BLaER1 treated with 17β-estradiol and CSF1 and Interleukin-3, amounts not matched to agents 10 nM and 100 nM (cell line): ENCODE results near the gene RAB8B.
A peak's percentile ranks its signal among the peaks of the same experiment; 100 is the strongest.

ENCODE experiments used
- H3K27ac ChIP-seq, 11 experiments: shearing (Covaris generic); formaldehyde crosslinking; 2 replicates each; pipeline ENCODE4 v1.8.1; 2022
- H3K27me3 ChIP-seq, 11 experiments: shearing (Covaris generic); formaldehyde crosslinking; 2 replicates each; pipeline ENCODE4 v1.8.1; 2022
- H3K36me3 ChIP-seq, 11 experiments: shearing (Covaris generic); formaldehyde crosslinking; 2 replicates each; pipeline ENCODE4 v1.8.1; 2022
- H3K4me1 ChIP-seq, 10 experiments: shearing (Covaris generic); formaldehyde crosslinking; 2 replicates each; pipeline ENCODE4 v1.8.1; 2022
- H3K4me2 ChIP-seq, 11 experiments: shearing (Covaris generic); formaldehyde crosslinking; 2 replicates each; pipeline ENCODE4 v1.8.1; 2022
- H3K4me3 ChIP-seq, 10 experiments: shearing (Covaris generic); formaldehyde crosslinking; 2 replicates each; pipeline ENCODE4 v1.8.1; 2022
- H3K9ac ChIP-seq, 11 experiments: shearing (Covaris generic); formaldehyde crosslinking; 2 replicates each; pipeline ENCODE4 v1.8.1; 2022
- H3K9me3 ChIP-seq, 11 experiments: shearing (Covaris generic); formaldehyde crosslinking; replicated peaks in 1 of 11; 2 replicates each; pipeline ENCODE4 v1.8.1; 2022
- H4K20me1 ChIP-seq, 11 experiments: shearing (Covaris generic); formaldehyde crosslinking; 2 replicates each; pipeline ENCODE4 v1.8.1; 2022
- Cebpa-rat ChIP-seq, 11 experiments: shearing (Covaris generic); IDR thresholded peaks; 2 replicates each; pipeline ENCODE4 v1.8.1; 2022

RAB8B gene

GRCh38 chr15:63223463-63223862 is 34.1 kb downstream of the RAB8B start:
- Histone ChIP-seq H3K36me3 (peaks cover 21 to 67% (median 41%) of the 10 kb centered on the region in 11 experiments; a peak in 21 of 22 replicates), H4K20me1 (peaks cover 0 to 70% (median 0%) of the 10 kb centered on the region in 11 experiments; a peak in 5 of 22 replicates), H3K9ac (no peak overlapping the region), H3K27me3 (no peaks in the 10 kb centered on the region), H3K9me3 (peaks cover 0 to 8% (median 0%) of the 10 kb centered on the region in 11 experiments; a peak in 7 of 22 replicates), H3K4me2 (0 out of 22 replicates have a peak overlapping the region, but pooled peaks of 2 of the 11 experiments have one; percentile 7 to 19), H3K4me3 (no peak overlapping the region), H3K27ac (no peak overlapping the region), H3K4me1 (peaks cover 0 to 97% (median 33%) of the 10 kb centered on the region in 10 experiments; a peak in 17 of 20 replicates)
- no peak for TF ChIP-seq Cebpa-rat (IDR thresholded peaks at IDR 0.05)

- Histone ChIP-seq H3K4me1 (peaks cover 0 to 98% (median 32%) of the 10 kb centered on the region in 10 experiments; a peak in 17 of 20 replicates), H3K9ac (no peak overlapping the region), H3K4me3 (no peak overlapping the region), H3K4me2 (peak overlapping the region in 6 of 11 experiments; percentile 44 to 79 (median 62); a peak in 8 of 22 replicates), H3K9me3 (peaks cover 0 to 8% (median 0%) of the 10 kb centered on the region in 11 experiments; a peak in 7 of 22 replicates), H4K20me1 (peaks cover 0 to 61% (median 0%) of the 10 kb centered on the region in 11 experiments; a peak in 5 of 22 replicates), H3K36me3 (peaks cover 26 to 65% (median 34%) of the 10 kb centered on the region in 11 experiments), H3K27ac (peak overlapping the region in 3 of 11 experiments; percentile 0 to 60 (median 56); a peak in 3 of 22 replicates), H3K27me3 (no peaks in the 10 kb centered on the region)
- TF ChIP-seq Cebpa-rat (IDR thresholded peaks at IDR 0.05): no peak
These were observed 36.0 kb downstream of the RAB8B start for GRCh38 chr15:63225381-63225780.

GRCh38 chr15:63226155-63226883 is 36.9 kb downstream of the RAB8B start:
- Histone ChIP-seq H3K9me3 (peaks cover 0 to 8% (median 0%) of the 10 kb centered on the region in 11 experiments; a peak in 7 of 22 replicates), H3K9ac (peak overlapping the region in 6 of 11 experiments; percentile 1 to 26 (median 8); a peak in 2 of 22 replicates), H3K27me3 (no peaks in the 10 kb centered on the region), H3K4me2 (peak overlapping the region; percentile 39 to 79 (median 56)), H3K4me3 (no peak overlapping the region), H3K27ac (peak overlapping the region in 10 of 11 experiments; percentile 10 to 60 (median 46); a peak in 15 of 22 replicates), H3K36me3 (peaks cover 26 to 70% (median 34%) of the 10 kb centered on the region in 11 experiments), H3K4me1 (peaks cover under 1 to 98% (median 30%) of the 10 kb centered on the region in 10 experiments; a peak in 19 of 20 replicates), H4K20me1 (peaks cover 0 to 51% (median 0%) of the 10 kb centered on the region in 11 experiments; a peak in 5 of 22 replicates)
- no peak for TF ChIP-seq Cebpa-rat (IDR thresholded peaks at IDR 0.05)

GRCh38 chr15:63226966-63227401 is 37.6 kb downstream of the RAB8B start:
- no peak for TF ChIP-seq Cebpa-rat (IDR thresholded peaks at IDR 0.05)

GRCh38 chr15:63227689-63228088 is 38.3 kb downstream of the RAB8B start:
- H3K9ac ChIP-seq: no peak overlapping the region
- H4K20me1 ChIP-seq: peaks cover 0 to 38% (median 0%) of the 10 kb centered on the region in 11 experiments; a peak in 5 of 22 replicates
- peaks cover 0 to under 1% (median 0%) of the 10 kb centered on the region in 11 experiments; a peak in 2 of 22 replicates for H3K9me3 ChIP-seq
- H3K27me3 ChIP-seq: no peaks in the 10 kb centered on the region
- H3K4me3 ChIP-seq: no peak overlapping the region
- peak overlapping the region in 3 of 11 experiments; percentile 5 to 79 (median 63); a peak in 4 of 22 replicates for H3K4me2 ChIP-seq
- no peak for TF ChIP-seq Cebpa-rat (IDR thresholded peaks at IDR 0.05)
- peaks cover 20 to 67% (median 28%) of the 10 kb centered on the region in 11 experiments for H3K36me3 ChIP-seq
- peaks cover 14 to 98% (median 40%) of the 10 kb centered on the region in 10 experiments for H3K4me1 ChIP-seq
- peak overlapping the region in 4 of 11 experiments; percentile 17 to 60 (median 48); a peak in 4 of 22 replicates for H3K27ac ChIP-seq

More at GRCh38 chr15:63226966-63227401, 37.6 kb downstream of the RAB8B start:
- H3K27ac ChIP-seq: peak overlapping the region in 10 of 11 experiments; percentile 10 to 60 (median 46); a peak in 14 of 22 replicates
- H4K20me1 ChIP-seq: peaks cover 0 to 45% (median 0%) of the 10 kb centered on the region in 11 experiments; a peak in 5 of 22 replicates
- peaks cover 26 to 70% (median 34%) of the 10 kb centered on the region in 11 experiments for H3K36me3 ChIP-seq
- 0 out of 22 replicates have a peak overlapping the region, but pooled peaks of 2 of the 11 experiments have one; percentile 1 to 12 for H3K9ac ChIP-seq
- H3K9me3 ChIP-seq: peaks cover 0 to 7% (median 0%) of the 10 kb centered on the region in 11 experiments; a peak in 6 of 22 replicates
- H3K4me3 ChIP-seq: no peak overlapping the region
- peak overlapping the region; percentile 39 to 79 (median 56) for H3K4me2 ChIP-seq
- no peaks in the 10 kb centered on the region for H3K27me3 ChIP-seq
- peaks cover 8 to 98% (median 34%) of the 10 kb centered on the region in 10 experiments for H3K4me1 ChIP-seq

GRCh38 chr15:63231206-63231605 is 41.8 kb downstream of the RAB8B start:
- Histone ChIP-seq H3K4me3 (no peak overlapping the region), H3K27ac (peak overlapping the region; percentile 28 to 75 (median 59); a peak in 18 of 22 replicates), H3K9ac (no peak overlapping the region; a peak in 1 of 22 replicates), H3K9me3 (peaks cover 0 to 6% (median 0%) of the 10 kb centered on the region in 11 experiments; a peak in 2 of 22 replicates), H3K4me1 (peaks cover 36 to 98% (median 57%) of the 10 kb centered on the region in 10 experiments), H3K27me3 (no peaks in the 10 kb centered on the region), H4K20me1 (peaks cover 0 to 30% (median 0%) of the 10 kb centered on the region in 11 experiments; a peak in 5 of 22 replicates), H3K4me2 (peak overlapping the region in 9 of 11 experiments; percentile 8 to 96 (median 66); a peak in 13 of 22 replicates), H3K36me3 (peaks cover 0 to 47% (median 8%) of the 10 kb centered on the region in 11 experiments; a peak in 12 of 22 replicates)
- TF ChIP-seq Cebpa-rat (IDR thresholded peaks at IDR 0.05): no peak

GRCh38 chr15:63231706-63232105 is 42.3 kb downstream of the RAB8B start:
- peak overlapping the region; percentile 28 to 75 (median 59); a peak in 19 of 22 replicates for H3K27ac ChIP-seq
- peaks cover 0 to 11% (median under 1%) of the 10 kb centered on the region in 11 experiments; a peak in 5 of 22 replicates for H3K9me3 ChIP-seq
- peaks cover 0 to 30% (median 0%) of the 10 kb centered on the region in 11 experiments; a peak in 5 of 22 replicates for H4K20me1 ChIP-seq
- H3K4me1 ChIP-seq: peaks cover 35 to 98% (median 53%) of the 10 kb centered on the region in 10 experiments
- no peaks in the 10 kb centered on the region for H3K27me3 ChIP-seq
- peak overlapping the region; percentile 8 to 96 (median 43); a peak in 19 of 22 replicates for H3K4me2 ChIP-seq
- H3K36me3 ChIP-seq: peaks cover 0 to 44% (median 9%) of the 10 kb centered on the region in 11 experiments; a peak in 14 of 22 replicates
- TF ChIP-seq Cebpa-rat (IDR thresholded peaks at IDR 0.05): 0 out of 22 replicates have a peak, but pooled peaks of 1 of the 11 experiments have one; percentile 35
- H3K9ac ChIP-seq: no peak overlapping the region; a peak in 4 of 22 replicates
- H3K4me3 ChIP-seq: no peak overlapping the region

- Histone ChIP-seq H4K20me1 (peaks cover 0 to 29% (median 0%) of the 10 kb centered on the region in 11 experiments; a peak in 5 of 22 replicates), H3K27ac (peak overlapping the region; percentile 56 to 77 (median 68); a peak in 21 of 22 replicates), H3K4me1 (peaks cover 30 to 98% (median 50%) of the 10 kb centered on the region in 10 experiments), H3K36me3 (peaks cover 0 to 39% (median 11%) of the 10 kb centered on the region in 11 experiments; a peak in 15 of 22 replicates), H3K4me2 (peak overlapping the region; percentile 31 to 96 (median 69); a peak in 21 of 22 replicates), H3K9me3 (peaks cover 0 to 18% (median 7%) of the 10 kb centered on the region in 11 experiments; a peak in 11 of 22 replicates), H3K9ac (0 out of 22 replicates have a peak overlapping the region, but pooled peaks of 4 of the 11 experiments have one; percentile 6 to 29 (median 22)), H3K27me3 (no peaks in the 10 kb centered on the region), H3K4me3 (no peak overlapping the region)
- TF ChIP-seq Cebpa-rat (IDR thresholded peaks at IDR 0.05): no peak
These were observed 43.0 kb downstream of the RAB8B start for GRCh38 chr15:63232405-63232804.
